Endothelial cell of umbilical vein (primary cell): ENCODE results near the gene STK24. TPM values are rescaled to one million over a fixed set of nuclear protein-coding genes. Genes with fewer than 3 reads are reported as not detected.

ENCODE experiments used
- BruUV-seq: library from RNA; stranded (reverse); fragments of 400-500 nt; replicated peaks from 2 replicates; lab custom pipeline; 2021; lab: Mats Ljungman, UMichigan
- CTCF ChIA-PET: fragments of 300-600, 350-600 bp; sonication (Branson Sonifier 250); formaldehyde crosslinking; loops from one replicate; lab custom pipeline; 2021; ENCODE audit warnings: antibody characterized with exemption, inconsistent platforms; lab: Charles Lee
- POLR2A ChIA-PET: fragments of 300-600, 350-600 bp; sonication (Branson Sonifier 250); formaldehyde crosslinking; loops from one replicate; lab custom pipeline; 2021; ENCODE audit warnings: antibody characterized with exemption, inconsistent platforms; lab: Charles Lee
- DNase-seq: peaks from one replicate; pipeline ENCODE4 v3.0.0-alpha.2; 2011; ENCODE audit warnings: low read depth, low spot score
- FAIRE-seq: peaks from 2 replicates; lab custom pipeline; 2011; peaks lifted over from hg19 to GRCh38; lab: Jason Lieb, UNC
- H2AFZ ChIP-seq: 2 replicates; pipeline ENCODE4 v1.6.0; 2012; ENCODE audit warnings: low read depth, low read length, control low read depth, inconsistent platforms
- H3K27ac ChIP-seq: 2 replicates; pipeline ENCODE4 v1.5.1; 2011; ENCODE audit warnings: low read depth, mild to moderate bottlenecking, control low read depth, low read length, moderate library complexity; ENCODE audit not compliant: insufficient read depth
- H3K27me3 ChIP-seq, 2 experiments: 2 replicates each; pipeline versions ENCODE4 v1.6.0 to v1.6.1; 2011; ENCODE audit warnings: low read length in 2 of 2, mixed read lengths in 1 of 2; ENCODE audit not compliant: control insufficient read depth in 2 of 2, insufficient read depth in 2 of 2
- H3K36me3 ChIP-seq, 2 experiments: 2 replicates in 1 of 2; 3 replicates in 1 of 2; pipeline ENCODE4 v1.5.1; 2011; ENCODE audit warnings: low read length in 2 of 2, mild to moderate bottlenecking in 1 of 2, moderate library complexity in 1 of 2; ENCODE audit not compliant: control insufficient read depth in 2 of 2, insufficient read depth in 2 of 2; ENCODE audit errors: extremely low read depth in 1 of 2
- H3K4me1 ChIP-seq: 3 replicates; pipeline ENCODE4 v1.5.1; 2011; ENCODE audit warnings: mild to moderate bottlenecking, low read length; ENCODE audit not compliant: control insufficient read depth, insufficient read depth; ENCODE audit errors: extremely low read depth
- H3K4me2 ChIP-seq: 2 replicates; pipeline ENCODE4 v1.6.1; 2011; ENCODE audit warnings: low read length, control low read depth, mixed read lengths; ENCODE audit not compliant: insufficient read depth
- H3K4me3 ChIP-seq, 3 experiments: fragments of 200-600 bp in 1 of 3; sonication (generic), shearing (Covaris generic) in 1 of 3; replicated peaks in 1 of 3; 2 replicates each; pipeline ENCODE4 v1.5.1; 2011 to 2016; ENCODE audit warnings: control low read depth in 3 of 3, low read length in 3 of 3, mild to moderate bottlenecking in 2 of 3, inconsistent platforms in 1 of 3, low read depth in 1 of 3, moderate library complexity in 1 of 3; ENCODE audit not compliant: insufficient read depth in 1 of 3
- H3K79me2 ChIP-seq: 2 replicates; pipeline ENCODE4 v1.6.0; 2012; ENCODE audit warnings: low read length, inconsistent platforms; ENCODE audit not compliant: control insufficient read depth, insufficient read depth
- H3K9ac ChIP-seq: replicated peaks from 2 replicates; pipeline ENCODE3; 2011; ENCODE audit warnings: low read length, control low read depth; ENCODE audit not compliant: insufficient read depth; ENCODE audit errors: extremely low read depth
- H3K9me1 ChIP-seq: replicated peaks from 3 replicates; pipeline ENCODE4 v1.6.0; 2011; ENCODE audit warnings: mild to moderate bottlenecking, low read length; ENCODE audit not compliant: control insufficient read depth, insufficient read depth; ENCODE audit errors: extremely low read depth
- H3K9me3 ChIP-seq: replicated peaks from 2 replicates; pipeline ENCODE4 v1.5.1; 2012; ENCODE audit warnings: low read length, inconsistent platforms; ENCODE audit not compliant: control insufficient read depth, insufficient read depth
- H4K20me1 ChIP-seq: replicated peaks from 2 replicates; pipeline ENCODE3; 2011; ENCODE audit warnings: mild to moderate bottlenecking, low read length; ENCODE audit not compliant: control insufficient read depth, insufficient read depth; ENCODE audit errors: extremely low read depth
- CTCF ChIP-seq, 2 donors: IDR thresholded peaks; 1 replicate in 1 of 2; 2 replicates in 1 of 2; pipeline ENCODE4 v1.5.1; 2011; ENCODE audit warnings: low read length in 2 of 2, mild to moderate bottlenecking in 2 of 2, moderate library complexity in 2 of 2, control low read depth in 1 of 2, inconsistent platforms in 1 of 2, low read depth in 1 of 2; ENCODE audit not compliant: insufficient read depth in 1 of 2; ENCODE audit errors: extremely low read depth in 1 of 2
- EZH2 ChIP-seq: IDR thresholded peaks from 2 replicates; pipeline ENCODE4 v1.6.1; 2012; ENCODE audit warnings: borderline replicate concordance, low read depth, mild to moderate bottlenecking, moderate library complexity, low read length, inconsistent platforms; ENCODE audit not compliant: severe bottlenecking
- FOS ChIP-seq: IDR thresholded peaks from 2 replicates; pipeline ENCODE4 v1.6.1; 2011; ENCODE audit warnings: mild to moderate bottlenecking, low read length, moderate library complexity, borderline replicate concordance; ENCODE audit not compliant: insufficient read depth
- GATA2 ChIP-seq: IDR thresholded peaks from 2 replicates; pipeline ENCODE4 v1.7.0; 2011; ENCODE audit warnings: low read depth, mild to moderate bottlenecking, moderate library complexity, mixed read lengths, low read length; ENCODE audit not compliant: insufficient read length, insufficient read depth
- JUN ChIP-seq: IDR thresholded peaks from 2 replicates; pipeline ENCODE4 v1.6.1; 2011; ENCODE audit warnings: borderline replicate concordance, low read depth; ENCODE audit not compliant: insufficient read length, insufficient read depth
- MYC ChIP-seq: IDR thresholded peaks from one replicate; pipeline ENCODE4 v1.6.1; 2011; ENCODE audit warnings: mild to moderate bottlenecking, low read depth, low read length
- POLR2A ChIP-seq: IDR thresholded peaks from 2 replicates; pipeline ENCODE4 v1.6.1; 2012; ENCODE audit warnings: low read depth, mild to moderate bottlenecking, control low read depth, low read length
- POLR2AphosphoS5 ChIP-seq: IDR thresholded peaks from 2 replicates; pipeline ENCODE4 v1.6.1; 2012; ENCODE audit warnings: low read depth, mild to moderate bottlenecking, control low read depth, low read length, moderate library complexity; ENCODE audit not compliant: insufficient read depth
- dilution Hi-C: fragments of 300-500 bp; cut with MboI; formaldehyde crosslinking; loops from one replicate; pipeline ENCODE4 v1.15.0; 2019; ENCODE audit warnings: low sequenced_read_pairs; ENCODE audit not compliant: extremely low pct_ligation_motif_present
- intact Hi-C: fragments of 100-400 bp; cut with micrococcal nuclease; formaldehyde crosslinking; loops from one replicate; pipeline ENCODE4 v1.10.0; 2022
- polyA plus RNA-seq, 4 experiments: library from polyadenylated mRNA; depleted of rRNA in 3 of 4; stranded (reverse) in 3 of 4; unstranded in 1 of 4; fragments of >200 nt; gene quantifications; 2 replicates each; pipeline versions ENCODE4 v1.2.1 to v1.2.3, GENCODE V29; 2011 to 2012; ENCODE audit warnings: missing spikeins in 1 of 4
- total RNA-seq: library from RNA; stranded (reverse); gene quantifications from 2 replicates; pipeline ENCODE4 v1.2.3, GENCODE V29; 2021
- TF ChIP-seq, protein P1 (sequence below): IDR thresholded peaks from 2 replicates; pipeline ENCODE4 v1.6.1; 2011; ENCODE audit not compliant: insufficient read depth, insufficient read length

STK24 gene
- total and polyA plus RNA-seq, 2 donors (not counting 3 experiments of a cell fraction or from before 2014, with no cell fraction given), result 43.3 to 100 TPM

DNA sequence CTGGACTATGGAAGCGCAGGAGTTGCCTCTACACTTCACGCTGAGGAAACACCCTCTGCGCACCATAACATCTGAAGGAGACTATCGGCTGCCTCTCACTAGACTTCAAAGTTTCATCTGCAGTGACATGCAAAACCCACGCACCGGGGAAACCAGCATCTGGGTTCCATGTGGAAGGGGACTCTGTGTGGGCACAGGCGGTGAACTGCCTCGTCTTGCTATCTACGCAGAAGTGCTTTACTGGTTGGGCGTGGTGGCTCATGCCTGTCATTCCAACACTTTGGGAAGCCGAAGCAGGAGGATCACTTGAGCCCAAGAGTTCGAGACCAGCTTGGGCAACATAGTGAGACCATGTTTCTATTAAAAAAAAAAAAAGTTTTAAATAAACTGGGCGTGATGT, 116.4 kb downstream of the STK24 start:
- DNase-seq (no peak), FAIRE-seq (no peak)
- no peaks in the 10 kb centered on the region for H3K27me3 ChIP-seq
- intact Hi-C loops (no loop called here), dilution Hi-C loops (no loop called here)
- H3K27ac ChIP-seq, result no peak overlapping the region
- ChIA-PET POLR2A (no interaction called here), CTCF (no interaction called here)
- no peaks in the 10 kb centered on the region for H4K20me1 ChIP-seq
- no TSS peak for BruUV-seq
- no peak overlapping the region for H3K4me3 ChIP-seq
- H3K9ac ChIP-seq, result no peak overlapping the region
- H3K36me3 ChIP-seq, result peaks cover 11 to 60% of the 10 kb centered on the region in 2 experiments
- H3K79me2 ChIP-seq, result peaks cover 23% of the 10 kb centered on the region
- no peak overlapping the region for H2AFZ ChIP-seq
- no peaks in the 10 kb centered on the region for H3K9me1 ChIP-seq
- H3K4me1 ChIP-seq, result no peaks in the 10 kb centered on the region
- no peaks in the 10 kb centered on the region for H3K9me3 ChIP-seq
- no peak for TF ChIP-seq FOS
- TF ChIP-seq GATA2, result no peak
- TF ChIP-seq JUN, result no peak
- TF ChIP-seq POLR2AphosphoS5, result no peak
- TF ChIP-seq, protein P1, sequence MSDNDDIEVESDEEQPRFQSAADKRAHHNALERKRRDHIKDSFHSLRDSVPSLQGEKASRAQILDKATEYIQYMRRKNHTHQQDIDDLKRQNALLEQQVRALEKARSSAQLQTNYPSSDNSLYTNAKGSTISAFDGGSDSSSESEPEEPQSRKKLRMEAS, result no peak
- no peak for TF ChIP-seq POLR2A
- TF ChIP-seq CTCF (IDR thresholded peaks at IDR 0.05; ENCODE audit: extremely low read depth in 1 of 2, insufficient read depth in 1 of 2, low read depth in 1 of 2, low read length in 2 of 2), result no peak
- no peak for TF ChIP-seq MYC
- no peak for TF ChIP-seq EZH2
- H3K4me2 ChIP-seq, result no peak overlapping the region
